Measurements from ENCODE around the gene ECI2. TPM values are rescaled to one million over a fixed set of nuclear protein-coding genes. Genes with fewer than 3 reads are reported as not detected.
"Not testable (repeated sequence)": the region's sequence is repeated elsewhere in the genome, so short reads cannot be mapped to it uniquely, and the experiment has no call there.

Gene ECI2
- total RNA-seq, 1 donor from 2014 or later, result 52.7 TPM

DNA sequence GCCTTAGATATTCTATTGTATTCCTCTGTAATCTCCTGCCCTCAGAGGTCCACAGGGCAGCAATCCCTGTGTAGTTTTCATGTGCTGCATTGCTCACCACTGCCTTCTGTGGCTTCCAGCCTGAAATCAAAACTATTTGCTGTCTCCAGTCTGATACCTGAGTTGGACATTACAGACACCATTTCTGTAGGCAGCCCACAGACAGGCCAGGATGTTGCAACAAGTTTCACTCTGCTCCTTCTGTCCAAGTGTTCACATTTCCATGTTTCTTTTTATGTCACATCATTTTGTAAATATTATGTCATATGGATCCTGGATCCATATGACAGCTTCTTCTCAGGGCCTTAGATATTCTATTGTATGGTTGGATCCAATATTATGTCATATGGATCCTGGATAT is 21.7 kb downstream of the ECI2 start:
- H3K4me1 Mint-ChIP-seq, result peaks cover 5% of the 10 kb centered on the region
- DNase-seq (ENCODE audit: low read depth, low spot score), result no peak
- TF ChIP-seq, protein P1, sequence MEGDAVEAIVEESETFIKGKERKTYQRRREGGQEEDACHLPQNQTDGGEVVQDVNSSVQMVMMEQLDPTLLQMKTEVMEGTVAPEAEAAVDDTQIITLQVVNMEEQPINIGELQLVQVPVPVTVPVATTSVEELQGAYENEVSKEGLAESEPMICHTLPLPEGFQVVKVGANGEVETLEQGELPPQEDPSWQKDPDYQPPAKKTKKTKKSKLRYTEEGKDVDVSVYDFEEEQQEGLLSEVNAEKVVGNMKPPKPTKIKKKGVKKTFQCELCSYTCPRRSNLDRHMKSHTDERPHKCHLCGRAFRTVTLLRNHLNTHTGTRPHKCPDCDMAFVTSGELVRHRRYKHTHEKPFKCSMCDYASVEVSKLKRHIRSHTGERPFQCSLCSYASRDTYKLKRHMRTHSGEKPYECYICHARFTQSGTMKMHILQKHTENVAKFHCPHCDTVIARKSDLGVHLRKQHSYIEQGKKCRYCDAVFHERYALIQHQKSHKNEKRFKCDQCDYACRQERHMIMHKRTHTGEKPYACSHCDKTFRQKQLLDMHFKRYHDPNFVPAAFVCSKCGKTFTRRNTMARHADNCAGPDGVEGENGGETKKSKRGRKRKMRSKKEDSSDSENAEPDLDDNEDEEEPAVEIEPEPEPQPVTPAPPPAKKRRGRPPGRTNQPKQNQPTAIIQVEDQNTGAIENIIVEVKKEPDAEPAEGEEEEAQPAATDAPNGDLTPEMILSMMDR (conservative IDR thresholded peaks at IDR 0.05), result no peak
- peaks cover 15% of the 10 kb centered on the region for H3K9me3 Mint-ChIP-seq
- no peak overlapping the region for H3K27ac Mint-ChIP-seq (ENCODE audit: unreplicated experiment)
- H3K36me3 Mint-ChIP-seq (ENCODE audit: low read depth), result peaks cover 36% of the 10 kb centered on the region
- no peaks in the 10 kb centered on the region for H3K27me3 Mint-ChIP-seq (ENCODE audit: low read depth)
- no peak overlapping the region for H3K4me3 Mint-ChIP-seq

DNA sequence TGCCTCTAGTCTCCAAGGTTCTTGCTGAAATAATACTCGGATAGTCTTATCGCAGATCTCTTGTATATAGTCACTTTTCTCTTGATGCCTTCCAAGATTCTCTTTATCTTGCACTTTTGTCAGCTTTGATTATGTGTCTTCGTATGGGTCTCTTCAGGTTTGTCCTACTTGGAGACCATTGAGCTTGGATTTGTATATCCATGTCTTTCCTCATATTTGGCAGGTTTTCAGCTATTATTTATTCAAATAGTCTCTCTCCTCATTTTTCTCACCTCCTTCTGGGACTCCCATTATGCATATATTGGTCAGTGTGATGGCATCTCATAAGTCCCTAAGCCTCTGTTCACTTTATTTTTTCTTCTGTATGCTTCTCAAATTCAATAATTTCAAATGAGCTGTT is 23.0 kb downstream of the ECI2 start:
- no peak for DNase-seq (ENCODE audit: low read depth, low spot score)
- TF ChIP-seq, protein P1 (conservative IDR thresholded peaks at IDR 0.05), result no peak
- H3K27ac Mint-ChIP-seq (ENCODE audit: unreplicated experiment), result no peak overlapping the region

DNA sequence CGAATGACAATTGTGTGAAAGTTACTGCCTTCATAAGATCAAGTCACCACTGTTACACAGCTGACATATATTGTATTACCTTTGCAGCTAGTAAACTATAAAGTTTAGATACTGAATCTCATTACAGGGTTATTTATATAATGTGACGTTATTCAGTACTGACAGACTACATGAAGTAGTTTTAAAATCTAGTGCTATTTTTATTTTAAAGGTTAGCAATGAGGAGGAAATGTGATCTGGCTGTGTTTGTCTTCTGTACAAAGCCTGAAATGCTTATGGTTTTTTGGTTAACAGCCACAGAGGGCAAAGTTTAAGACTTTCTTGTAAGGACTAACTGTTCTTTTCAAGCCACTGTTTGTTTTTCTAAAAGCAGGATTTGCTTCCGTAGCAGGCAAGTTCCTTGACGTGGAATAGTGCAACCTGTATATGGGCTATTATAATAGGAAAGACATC is 26.0 kb downstream of the ECI2 start:
- H3K4me3 Mint-ChIP-seq; H3K27me3 Mint-ChIP-seq (ENCODE audit: low read depth); DNase-seq (ENCODE audit: low read depth, low spot score); H3K4me1 Mint-ChIP-seq; H3K27ac Mint-ChIP-seq (ENCODE audit: unreplicated experiment): not testable (repeated sequence)
- Mint-ChIP-seq H3K36me3 (ENCODE audit: low read depth) (peaks cover 15% of the 10 kb centered on the region), H3K9me3 (peaks cover 15% of the 10 kb centered on the region)

More for the DNA sequence above, 23.0 kb downstream of the ECI2 start:
- Mint-ChIP-seq H3K27me3 (ENCODE audit: low read depth) (no peaks in the 10 kb centered on the region), H3K4me1 (peaks cover 5% of the 10 kb centered on the region), H3K36me3 (ENCODE audit: low read depth) (peaks cover 35% of the 10 kb centered on the region), H3K9me3 (peaks cover 15% of the 10 kb centered on the region), H3K4me3 (no peak overlapping the region)

DNA sequence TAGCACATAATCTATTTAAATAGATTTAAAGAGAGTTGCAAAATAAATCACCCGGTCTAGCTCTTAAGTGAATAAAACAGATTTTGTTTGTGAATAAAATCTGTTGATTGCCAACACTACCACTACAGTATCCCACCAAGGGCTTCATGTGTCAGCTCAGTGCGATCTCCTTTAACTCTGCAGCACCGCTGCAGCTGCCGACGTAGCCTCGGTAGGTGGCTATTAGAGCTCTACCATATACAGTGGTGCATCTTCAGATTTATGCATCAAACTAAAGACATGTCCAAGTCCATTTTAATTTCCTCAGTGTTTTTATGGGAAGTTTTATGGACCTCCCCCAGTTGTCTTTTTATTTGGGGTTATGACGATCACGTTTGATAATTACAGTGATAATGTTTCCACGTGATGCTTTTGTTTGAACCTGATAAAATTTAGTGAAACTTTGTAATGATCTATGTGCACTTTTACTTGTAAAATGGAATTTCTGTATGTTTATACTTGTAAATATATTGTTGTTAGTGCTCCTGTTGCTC is 26.7 kb downstream of the ECI2 start:
- Mint-ChIP-seq H3K4me3 (no peak overlapping the region), H3K27me3 (ENCODE audit: low read depth) (no peaks in the 10 kb centered on the region), H3K4me1 (peaks cover 5% of the 10 kb centered on the region), H3K9me3 (peaks cover 11% of the 10 kb centered on the region), H3K36me3 (ENCODE audit: low read depth) (peaks cover 8% of the 10 kb centered on the region), H3K27ac (ENCODE audit: unreplicated experiment) (no peak overlapping the region)
- TF ChIP-seq, protein P1 (conservative IDR thresholded peaks at IDR 0.05), result no peak
- no peak for DNase-seq (ENCODE audit: low read depth, low spot score)

DNA sequence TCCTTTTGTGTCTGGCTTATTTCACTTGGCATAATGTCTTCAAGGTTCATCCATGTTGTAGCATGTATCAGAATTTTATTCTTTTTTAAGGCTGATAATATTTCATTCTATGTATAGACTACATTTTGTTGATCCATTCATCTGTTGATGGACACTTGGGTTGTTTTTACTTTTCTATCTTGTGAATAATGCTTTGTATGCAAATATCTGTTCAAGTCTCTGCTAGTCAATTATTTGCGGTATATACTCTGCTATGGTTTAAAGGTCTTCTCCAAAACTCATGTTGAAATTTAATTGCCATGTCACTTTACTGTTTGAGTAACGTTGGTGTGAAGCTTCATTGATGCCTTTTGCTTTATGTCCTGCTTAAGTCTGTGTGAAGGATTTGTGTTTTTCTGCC is 27.5 kb downstream of the ECI2 start:
- Mint-ChIP-seq H3K36me3 (ENCODE audit: low read depth) (peaks cover 4% of the 10 kb centered on the region), H3K27ac (ENCODE audit: unreplicated experiment) (no peak overlapping the region), H3K27me3 (ENCODE audit: low read depth) (no peaks in the 10 kb centered on the region), H3K4me3 (no peak overlapping the region), H3K9me3 (peaks cover 8% of the 10 kb centered on the region), H3K4me1 (peaks cover 5% of the 10 kb centered on the region)
- TF ChIP-seq, protein P1 (conservative IDR thresholded peaks at IDR 0.05), result no peak
- no peak for DNase-seq (ENCODE audit: low read depth, low spot score)

DNA sequence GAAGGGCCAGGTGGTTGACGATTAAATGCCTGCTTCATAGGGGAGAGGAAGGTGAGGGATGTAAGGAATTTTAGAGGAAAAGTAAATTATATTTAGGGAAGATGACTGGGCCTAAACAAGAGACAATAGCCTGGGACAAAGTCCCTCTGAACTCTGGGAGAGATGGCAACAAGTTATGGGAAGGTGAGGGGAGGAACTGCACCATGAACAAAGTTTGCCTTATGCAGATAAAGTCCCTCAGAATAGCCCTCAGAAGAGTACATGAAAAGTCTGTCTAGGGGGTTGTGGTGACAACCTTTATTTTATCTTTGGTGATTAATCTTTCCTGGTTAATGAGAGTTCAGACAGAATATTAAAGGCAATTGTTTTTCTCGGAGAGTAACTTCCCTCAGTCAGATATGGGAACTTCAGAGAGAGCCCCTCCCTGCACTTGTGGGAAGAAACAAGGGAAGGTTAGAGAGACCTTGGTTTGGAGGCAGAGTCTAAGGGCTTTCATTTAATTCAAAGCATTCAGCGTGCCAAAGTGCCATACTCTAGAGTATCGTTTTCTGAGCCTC is 29.3 kb downstream of the ECI2 start:
- no peaks in the 10 kb centered on the region for H3K36me3 Mint-ChIP-seq (ENCODE audit: low read depth)
- no peak for DNase-seq (ENCODE audit: low read depth, low spot score)
- no peaks in the 10 kb centered on the region for H3K27me3 Mint-ChIP-seq (ENCODE audit: low read depth)
- H3K4me1 Mint-ChIP-seq, result peaks cover 5% of the 10 kb centered on the region
- no peaks in the 10 kb centered on the region for H3K9me3 Mint-ChIP-seq
- H3K27ac Mint-ChIP-seq (ENCODE audit: unreplicated experiment), result no peak overlapping the region
- TF ChIP-seq, protein P1 (conservative IDR thresholded peaks at IDR 0.05), result no peak
- no peak overlapping the region for H3K4me3 Mint-ChIP-seq
